Panc1 (cell line): ENCODE measurements around the gene VIM. TPM values are rescaled to one million over a fixed set of nuclear protein-coding genes. Genes with fewer than 3 reads are reported as not detected.

ENCODE experiments used
- ATAC-seq: fragments of 200-7000 bp; cut with Tn5 transposase; 2 replicates; pipeline ENCODE4 v1.9.1; 2020; ENCODE audit warnings: mild to moderate bottlenecking, moderate library complexity
- BruUV-seq: library from RNA; stranded (reverse); fragments of 400-500 nt; replicated peaks from 2 replicates; lab custom pipeline; 2021; lab: Mats Ljungman, UMichigan
- CTCF ChIA-PET: fragments of 300-600 bp; sonication (Branson Sonifier 250); formaldehyde crosslinking; loops from one replicate; lab custom pipeline; 2022; ENCODE audit warnings: antibody characterized with exemption; lab: Charles Lee
- POLR2A ChIA-PET: fragments of 300-600 bp; sonication (Branson Sonifier 250); formaldehyde crosslinking; loops from one replicate; lab custom pipeline; 2022; ENCODE audit warnings: antibody characterized with exemption; lab: Charles Lee
- DNase-seq: peaks from one replicate; pipeline ENCODE4 v3.0.0-alpha.2; 2010; ENCODE audit warnings: low read depth, low spot score
- H3K27ac ChIP-seq: 2 replicates; pipeline ENCODE4 v1.5.1; 2011; ENCODE audit warnings: mild to moderate bottlenecking, low read length, inconsistent platforms
- H3K27me3 ChIP-seq: fragments of 200-500 bp; sonication (Bioruptor generic); 2 replicates; pipeline ENCODE4 v1.6.0; 2014; ENCODE audit warnings: low read length, inconsistent platforms; ENCODE audit not compliant: control insufficient read depth, insufficient read depth
- H3K36me3 ChIP-seq: fragments of 200-500 bp; sonication (Bioruptor generic); 2 replicates; pipeline ENCODE4 v1.5.1; 2014; ENCODE audit warnings: inconsistent platforms, mild to moderate bottlenecking, low read length, moderate library complexity; ENCODE audit not compliant: control insufficient read depth, insufficient read depth
- H3K4me1 ChIP-seq: 2 replicates; pipeline ENCODE4 v1.5.1; 2011; ENCODE audit warnings: inconsistent platforms, mild to moderate bottlenecking, low read length, moderate library complexity; ENCODE audit not compliant: control insufficient read depth, insufficient read depth
- H3K4me3 ChIP-seq, 2 experiments: 2 replicates each; pipeline ENCODE4 v1.5.1; 2011 to 2012; ENCODE audit warnings: low read depth in 2 of 2, low read length in 2 of 2, mild to moderate bottlenecking in 2 of 2, inconsistent platforms in 1 of 2, moderate library complexity in 1 of 2
- H3K9me3 ChIP-seq: fragments of 200-500 bp; sonication (Bioruptor generic); 2 replicates; pipeline ENCODE4 v1.5.1; 2014; ENCODE audit warnings: low read depth, mild to moderate bottlenecking, inconsistent platforms, low read length, moderate library complexity; ENCODE audit not compliant: control insufficient read depth, insufficient read depth
- POLR2AphosphoS5 ChIP-seq: IDR thresholded peaks from 2 replicates; pipeline ENCODE4 v1.6.1; 2012; ENCODE audit warnings: mild to moderate bottlenecking, low read depth, low read length, moderate library complexity
- REST ChIP-seq, 2 experiments: IDR thresholded peaks; 2 replicates each; pipeline ENCODE4 v1.6.1; 2011 to 2012; ENCODE audit warnings: low read depth in 2 of 2, control low read depth in 1 of 2, low read length in 1 of 2, mild to moderate bottlenecking in 1 of 2, moderate library complexity in 1 of 2; ENCODE audit not compliant: insufficient read depth in 1 of 2
- SIN3A ChIP-seq: IDR thresholded peaks from 2 replicates; pipeline ENCODE4 v1.6.1; 2012; ENCODE audit warnings: low read depth, mild to moderate bottlenecking, low read length, moderate library complexity, borderline replicate concordance; ENCODE audit not compliant: insufficient read depth
- TCF7L2 ChIP-seq: IDR thresholded peaks from 2 replicates; pipeline ENCODE4 v1.6.1; 2011; ENCODE audit warnings: mild to moderate bottlenecking, low read depth, low read length, inconsistent platforms
- in situ Hi-C: cut with HindIII; loops from 2 replicates; pipeline ENCODE4 v1.10.0; 2016; ENCODE audit warnings: low sequenced_read_pairs, low pct_unique_long_range_greater_than_20kb
- intact Hi-C: fragments of 100-400 bp; cut with micrococcal nuclease; formaldehyde crosslinking; loops from one replicate; pipeline ENCODE4 v1.10.0; 2022; ENCODE audit not compliant: unreplicated experiment
- total RNA-seq: library from RNA; stranded (reverse); gene quantifications from one replicate; pipeline ENCODE4 v1.2.1, GENCODE V29; 2021; ENCODE audit not compliant: unreplicated experiment
- TF ChIP-seq, protein P1 (sequence below): fragments of 450-650 bp; IDR thresholded peaks from 2 replicates; pipeline ENCODE4 v1.5.1; 2017; ENCODE audit warnings: mild to moderate bottlenecking

The VIM gene
- total RNA-seq, 1 experiment from 2014 or later, result 3,436 TPM

GRCh38 chr10:17273403-17273802 lies 45.4 kb downstream of the VIM start:
- H3K4me1 ChIP-seq, result no peaks in the 10 kb centered on the region
- H3K27me3 ChIP-seq, result no peaks in the 10 kb centered on the region
- no peaks in the 10 kb centered on the region for H3K36me3 ChIP-seq
- POLR2A ChIA-PET, result no interaction called here
- H3K9me3 ChIP-seq, result no peaks in the 10 kb centered on the region; the same call in 1 of the 2 replicates
- no peak for ATAC-seq
- intact Hi-C loops (no loop called here), in situ Hi-C loops (no loop called here)
- TF ChIP-seq REST (IDR thresholded peaks at IDR 0.05; ENCODE audit: insufficient read depth in 1 of 2, low read depth in 2 of 2, low read length in 1 of 2) (no peak), POLR2AphosphoS5 (no peak), TCF7L2 (no peak), SIN3A (no peak)
- TF ChIP-seq, protein P1, sequence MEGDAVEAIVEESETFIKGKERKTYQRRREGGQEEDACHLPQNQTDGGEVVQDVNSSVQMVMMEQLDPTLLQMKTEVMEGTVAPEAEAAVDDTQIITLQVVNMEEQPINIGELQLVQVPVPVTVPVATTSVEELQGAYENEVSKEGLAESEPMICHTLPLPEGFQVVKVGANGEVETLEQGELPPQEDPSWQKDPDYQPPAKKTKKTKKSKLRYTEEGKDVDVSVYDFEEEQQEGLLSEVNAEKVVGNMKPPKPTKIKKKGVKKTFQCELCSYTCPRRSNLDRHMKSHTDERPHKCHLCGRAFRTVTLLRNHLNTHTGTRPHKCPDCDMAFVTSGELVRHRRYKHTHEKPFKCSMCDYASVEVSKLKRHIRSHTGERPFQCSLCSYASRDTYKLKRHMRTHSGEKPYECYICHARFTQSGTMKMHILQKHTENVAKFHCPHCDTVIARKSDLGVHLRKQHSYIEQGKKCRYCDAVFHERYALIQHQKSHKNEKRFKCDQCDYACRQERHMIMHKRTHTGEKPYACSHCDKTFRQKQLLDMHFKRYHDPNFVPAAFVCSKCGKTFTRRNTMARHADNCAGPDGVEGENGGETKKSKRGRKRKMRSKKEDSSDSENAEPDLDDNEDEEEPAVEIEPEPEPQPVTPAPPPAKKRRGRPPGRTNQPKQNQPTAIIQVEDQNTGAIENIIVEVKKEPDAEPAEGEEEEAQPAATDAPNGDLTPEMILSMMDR, result no peak
- no TSS peak for BruUV-seq
- H3K4me3 ChIP-seq, result no peak overlapping the region
- DNase-seq, result no peak
- CTCF ChIA-PET, result no interaction called here
- H3K27ac ChIP-seq, result no peak overlapping the region

DNA sequence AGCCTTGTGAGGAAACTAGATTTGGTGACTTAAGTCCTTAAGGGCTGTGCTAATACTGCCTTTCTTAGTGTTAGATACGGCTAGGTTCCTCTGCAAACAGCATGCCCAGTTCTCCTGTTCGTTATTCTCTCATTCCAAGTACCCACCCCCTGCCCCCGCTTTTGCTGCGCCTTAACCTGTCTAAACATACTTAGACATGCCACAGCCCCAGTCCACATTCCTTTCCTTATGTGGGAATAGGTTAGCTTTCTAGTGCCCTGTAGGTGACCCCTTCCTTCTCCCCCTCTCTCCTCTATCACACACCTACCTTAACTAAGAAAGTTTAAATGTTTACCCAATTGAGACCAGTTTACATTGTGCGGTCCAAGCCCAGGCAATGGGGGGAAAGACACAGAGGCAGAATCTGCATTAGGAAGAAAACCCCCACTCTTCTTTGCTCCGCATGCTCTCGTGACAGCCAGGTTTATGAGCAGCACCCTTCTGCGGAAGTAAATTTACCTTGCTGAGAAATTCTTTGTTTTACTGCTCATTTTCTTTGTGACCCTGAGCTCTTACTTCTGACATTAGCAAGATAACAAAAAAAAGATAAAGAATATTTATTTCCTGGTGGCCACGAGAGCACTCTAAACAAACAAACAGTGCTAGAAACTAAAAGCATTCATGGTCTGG lies 48.8 kb downstream of the VIM start:
- Histone ChIP-seq H3K4me3 (no peak overlapping the region), H3K27ac (peak overlapping the region; percentile 12; the same call in 1 of the 2 replicates), H3K27me3 (no peaks in the 10 kb centered on the region), H3K36me3 (no peaks in the 10 kb centered on the region), H3K9me3 (no peaks in the 10 kb centered on the region; the same call in 1 of the 2 replicates), H3K4me1 (no peaks in the 10 kb centered on the region)
- no peak for ATAC-seq
- intact Hi-C loops (no loop called here), in situ Hi-C loops (no loop called here)
- no peak for DNase-seq
- TF ChIP-seq SIN3A (no peak), TCF7L2 (no peak), REST (IDR thresholded peaks at IDR 0.05; ENCODE audit: insufficient read depth in 1 of 2, low read depth in 2 of 2, low read length in 1 of 2) (no peak), POLR2AphosphoS5 (no peak)
- TF ChIP-seq, protein P1, result no peak
- ChIA-PET POLR2A (no interaction called here), CTCF (no interaction called here)
- no TSS peak for BruUV-seq
